Measurements from ENCODE around the gene JAGN1. TPM values are rescaled to one million over a fixed set of nuclear protein-coding genes. Genes with fewer than 3 reads are reported as not detected.

The JAGN1 gene
- total and polyA plus RNA-seq, 9 of the 15 experiments (the other 6 are each of a cell fraction or from before 2014, with no cell fraction given): 31.6 to 77.8 (median 40.3) TPM

DNA sequence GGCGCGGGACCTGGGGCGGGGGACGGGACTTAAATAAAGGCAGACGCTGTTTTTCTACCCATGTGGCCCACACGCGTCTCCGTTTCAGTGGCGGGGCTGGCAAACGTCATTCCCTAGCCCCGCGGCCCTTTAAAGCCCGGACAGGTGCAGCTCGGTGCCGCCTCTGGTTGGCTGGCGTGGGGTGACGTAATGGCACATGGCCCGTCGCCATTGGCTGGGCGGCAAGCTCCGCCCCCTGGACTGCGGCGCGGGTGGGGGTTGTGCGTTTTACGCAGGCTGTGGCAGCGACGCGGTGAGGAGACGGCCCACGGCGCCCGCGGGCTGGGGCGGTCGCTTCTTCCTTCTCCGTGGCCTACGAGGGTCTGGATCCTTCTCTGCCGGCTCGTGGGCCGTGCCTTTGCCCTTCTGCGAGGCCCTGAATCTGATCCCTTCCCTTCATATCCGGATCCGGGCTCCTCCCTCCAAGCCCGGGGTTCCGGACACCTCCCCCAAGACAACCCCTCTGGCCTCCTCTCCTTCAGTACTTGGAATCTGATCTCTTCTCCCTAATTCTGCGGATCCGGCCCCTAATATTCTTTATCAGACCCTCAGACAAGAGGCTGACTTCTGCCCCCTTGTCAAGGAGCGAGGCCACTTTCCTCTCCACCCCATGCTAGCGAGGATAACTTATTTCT is 43.3 kb downstream of the JAGN1 start, which contains the start of gene CRELD1 (continued):
- TF ChIP-seq MBD2 (IDR thresholded peaks at IDR 0.05; ENCODE audit: borderline replicate concordance, low read depth): peak; percentile 57; the same call in 1 of the 2 replicates
- TF ChIP-seq ZC3H8 (IDR thresholded peaks at IDR 0.05): no peak
- peak; percentile 39; the same call in 1 of the 2 replicates for TF ChIP-seq CEBPB (tag; IDR thresholded peaks at IDR 0.05)
- TF ChIP-seq XRCC4 (IDR thresholded peaks at IDR 0.05; ENCODE audit: extremely low read depth, insufficient read depth, insufficient read length): no peak
- no peak for TF ChIP-seq PPARD (CRISPR knock-in tag; IDR thresholded peaks at IDR 0.05)
- TF ChIP-seq, protein P1, sequence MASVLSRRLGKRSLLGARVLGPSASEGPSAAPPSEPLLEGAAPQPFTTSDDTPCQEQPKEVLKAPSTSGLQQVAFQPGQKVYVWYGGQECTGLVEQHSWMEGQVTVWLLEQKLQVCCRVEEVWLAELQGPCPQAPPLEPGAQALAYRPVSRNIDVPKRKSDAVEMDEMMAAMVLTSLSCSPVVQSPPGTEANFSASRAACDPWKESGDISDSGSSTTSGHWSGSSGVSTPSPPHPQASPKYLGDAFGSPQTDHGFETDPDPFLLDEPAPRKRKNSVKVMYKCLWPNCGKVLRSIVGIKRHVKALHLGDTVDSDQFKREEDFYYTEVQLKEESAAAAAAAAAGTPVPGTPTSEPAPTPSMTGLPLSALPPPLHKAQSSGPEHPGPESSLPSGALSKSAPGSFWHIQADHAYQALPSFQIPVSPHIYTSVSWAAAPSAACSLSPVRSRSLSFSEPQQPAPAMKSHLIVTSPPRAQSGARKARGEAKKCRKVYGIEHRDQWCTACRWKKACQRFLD (CRISPR knock-in tag; IDR thresholded peaks at IDR 0.05): no peak; the same call in 1 of the 2 replicates
- TF ChIP-seq NCOR1 (IDR thresholded peaks at IDR 0.05): no peak; the same call in 1 of the 2 replicates
- TF ChIP-seq ETV1 (tag; conservative IDR thresholded peaks at IDR 0.05; ENCODE audit: low read depth): peak; percentile 87
- TF ChIP-seq, protein P2, sequence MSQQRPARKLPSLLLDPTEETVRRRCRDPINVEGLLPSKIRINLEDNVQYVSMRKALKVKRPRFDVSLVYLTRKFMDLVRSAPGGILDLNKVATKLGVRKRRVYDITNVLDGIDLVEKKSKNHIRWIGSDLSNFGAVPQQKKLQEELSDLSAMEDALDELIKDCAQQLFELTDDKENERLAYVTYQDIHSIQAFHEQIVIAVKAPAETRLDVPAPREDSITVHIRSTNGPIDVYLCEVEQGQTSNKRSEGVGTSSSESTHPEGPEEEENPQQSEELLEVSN (IDR thresholded peaks at IDR 0.05; ENCODE audit: borderline replicate concordance in 1 of 2, extremely low read depth in 1 of 2, insufficient read depth in 1 of 2, insufficient read length in 1 of 2, low read depth in 1 of 2, low read length in 1 of 2, poor library complexity in 1 of 2, severe bottlenecking in 1 of 2): peak; percentile 65 to 83
- TF ChIP-seq MYC (IDR thresholded peaks at IDR 0.05; ENCODE audit: low read depth, low read length): peak; percentile 84
- TF ChIP-seq MYC (CRISPR knock-in tag; IDR thresholded peaks at IDR 0.05; ENCODE audit: borderline replicate concordance, low read depth): peak; percentile 73; the same call in 1 of the 2 replicates
- TF ChIP-seq, protein P3, sequence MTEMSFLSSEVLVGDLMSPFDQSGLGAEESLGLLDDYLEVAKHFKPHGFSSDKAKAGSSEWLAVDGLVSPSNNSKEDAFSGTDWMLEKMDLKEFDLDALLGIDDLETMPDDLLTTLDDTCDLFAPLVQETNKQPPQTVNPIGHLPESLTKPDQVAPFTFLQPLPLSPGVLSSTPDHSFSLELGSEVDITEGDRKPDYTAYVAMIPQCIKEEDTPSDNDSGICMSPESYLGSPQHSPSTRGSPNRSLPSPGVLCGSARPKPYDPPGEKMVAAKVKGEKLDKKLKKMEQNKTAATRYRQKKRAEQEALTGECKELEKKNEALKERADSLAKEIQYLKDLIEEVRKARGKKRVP (CRISPR knock-in tag; IDR thresholded peaks at IDR 0.05): 0 out of 2 replicates have a peak, but pooled peaks have one; percentile 51
- no peak for TF ChIP-seq MAFK (IDR thresholded peaks at IDR 0.05; ENCODE audit: low read length)
- TF ChIP-seq PHF20 (IDR thresholded peaks at IDR 0.05; ENCODE audit: partially characterized antibody): peak; percentile 76
- no peak for TF ChIP-seq ZFP1 (CRISPR knock-in tag; IDR thresholded peaks at IDR 0.05)
- TF ChIP-seq MAZ (CRISPR knock-in tag; conservative IDR thresholded peaks at IDR 0.05 in 1 of 2, IDR thresholded peaks at IDR 0.05 in 1 of 2): peak; percentile 84 to 91; a peak in 3 of 4 replicates
- TF ChIP-seq SP2 (IDR thresholded peaks at IDR 0.05; ENCODE audit: extremely low read depth, low read depth, low read length, poor library complexity, severe bottlenecking): peak; percentile 24
- no peak for TF ChIP-seq MEF2A (IDR thresholded peaks at IDR 0.05; ENCODE audit: control insufficient read depth, low read depth, low read length)
- peak; percentile 38 for TF ChIP-seq HDAC2 (IDR thresholded peaks at IDR 0.05)
- TF ChIP-seq, protein P4, sequence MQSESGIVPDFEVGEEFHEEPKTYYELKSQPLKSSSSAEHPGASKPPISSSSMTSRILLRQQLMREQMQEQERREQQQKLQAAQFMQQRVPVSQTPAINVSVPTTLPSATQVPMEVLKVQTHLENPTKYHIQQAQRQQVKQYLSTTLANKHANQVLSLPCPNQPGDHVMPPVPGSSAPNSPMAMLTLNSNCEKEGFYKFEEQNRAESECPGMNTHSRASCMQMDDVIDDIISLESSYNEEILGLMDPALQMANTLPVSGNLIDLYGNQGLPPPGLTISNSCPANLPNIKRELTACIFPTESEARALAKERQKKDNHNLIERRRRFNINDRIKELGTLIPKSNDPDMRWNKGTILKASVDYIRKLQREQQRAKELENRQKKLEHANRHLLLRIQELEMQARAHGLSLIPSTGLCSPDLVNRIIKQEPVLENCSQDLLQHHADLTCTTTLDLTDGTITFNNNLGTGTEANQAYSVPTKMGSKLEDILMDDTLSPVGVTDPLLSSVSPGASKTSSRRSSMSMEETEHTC (IDR thresholded peaks at IDR 0.05): no peak
- TF ChIP-seq SMARCA4 (IDR thresholded peaks at IDR 0.05): peak; percentile 15; the same call in 1 of the 2 replicates
- TF ChIP-seq ZNF589 (CRISPR knock-in tag; IDR thresholded peaks at IDR 0.05; ENCODE audit: low read depth): peak; percentile 57; the same call in 1 of the 2 replicates
- no peak for TF ChIP-seq ZNF184 (CRISPR knock-in tag; IDR thresholded peaks at IDR 0.05)
- TF ChIP-seq ZNF263 (CRISPR knock-in tag; IDR thresholded peaks at IDR 0.05; ENCODE audit: borderline replicate concordance): no peak; the same call in 1 of the 2 replicates

Data from K562 (cell line).